Bronchial epithelial cell (primary cell): ENCODE results near the gene USP20. TPM values are rescaled to one million over a fixed set of nuclear protein-coding genes. Genes with fewer than 3 reads are reported as not detected.

Experiments
- DNase-seq: peaks from one replicate; pipeline ENCODE4 v3.0.0-alpha.2; 2010; ENCODE audit warnings: low read depth
- FAIRE-seq: peaks from 2 replicates; lab custom pipeline; 2011; peaks lifted over from hg19 to GRCh38; lab: Jason Lieb, UNC
- H3K27me3 ChIP-seq: 2 replicates; pipeline ENCODE4 v1.5.1; 2011; ENCODE audit warnings: low read length; ENCODE audit not compliant: control insufficient read depth, insufficient read depth
- H3K36me3 ChIP-seq: 2 replicates; pipeline ENCODE4 v1.5.1; 2011; ENCODE audit warnings: low read length; ENCODE audit not compliant: control insufficient read depth, insufficient read depth
- H3K4me3 ChIP-seq: 2 replicates; pipeline ENCODE4 v1.5.1; 2011; ENCODE audit warnings: mild to moderate bottlenecking, low read depth, low read length, control low read depth
- CTCF ChIP-seq: IDR thresholded peaks from 2 replicates; pipeline ENCODE4 v1.5.1; 2011; ENCODE audit warnings: mild to moderate bottlenecking, moderate library complexity, low read length, control low read depth, inconsistent platforms; ENCODE audit not compliant: insufficient read depth, severe bottlenecking
- total RNA-seq: library from RNA; depleted of rRNA; stranded (reverse); fragments of >200 nt; gene quantifications from 2 replicates; pipeline ENCODE4 v1.2.1, GENCODE V29; 2014

Gene USP20
- total RNA-seq, 1 donor from 2014 or later: 5.5 TPM

- peak; percentile 98 for TF ChIP-seq CTCF
- FAIRE-seq (no peak), DNase-seq (peak; percentile 84)
Measured at GRCh38 chr9:129885670-129886106, 50.4 kb downstream of the USP20 start.

GRCh38 chr9:129886226-129887174, 51.2 kb downstream of the USP20 start:
- H3K4me3 ChIP-seq: peak overlapping the region; percentile 30
- FAIRE-seq (no peak), DNase-seq (no peak)
- H3K27me3 ChIP-seq: no peaks in the 10 kb centered on the region
- H3K36me3 ChIP-seq: peaks cover 2% of the 10 kb centered on the region
- TF ChIP-seq CTCF: no peak

More at GRCh38 chr9:129885670-129886106, 50.4 kb downstream of the USP20 start:
- H3K27me3 ChIP-seq: no peaks in the 10 kb centered on the region
- H3K4me3 ChIP-seq: peak overlapping the region; percentile 30
- peaks cover 2% of the 10 kb centered on the region for H3K36me3 ChIP-seq

GRCh38 chr9:129887334-129888292, 52.4 kb downstream of the USP20 start:
- peaks cover 2% of the 10 kb centered on the region for H3K36me3 ChIP-seq
- H3K4me3 ChIP-seq: no peak overlapping the region
- H3K27me3 ChIP-seq: no peaks in the 10 kb centered on the region
- no peak for TF ChIP-seq CTCF
- DNase-seq (no peak), FAIRE-seq (no peak)

- no peak for TF ChIP-seq CTCF
- DNase-seq (no peak), FAIRE-seq (no peak)
Measured at GRCh38 chr9:129888293-129889121, 53.2 kb downstream of the USP20 start.

More at GRCh38 chr9:129888293-129889121, 53.2 kb downstream of the USP20 start:
- Histone ChIP-seq H3K4me3 (no peak overlapping the region), H3K36me3 (peaks cover 2% of the 10 kb centered on the region), H3K27me3 (no peaks in the 10 kb centered on the region)
